ENCODE data around the gene PRH1. TPM values are rescaled to one million over a fixed set of nuclear protein-coding genes. Genes with fewer than 3 reads are reported as not detected.

The PRH1 gene
- total RNA-seq, 2 experiments from 2014 or later, result 8.1 to 12.0 TPM

DNA sequence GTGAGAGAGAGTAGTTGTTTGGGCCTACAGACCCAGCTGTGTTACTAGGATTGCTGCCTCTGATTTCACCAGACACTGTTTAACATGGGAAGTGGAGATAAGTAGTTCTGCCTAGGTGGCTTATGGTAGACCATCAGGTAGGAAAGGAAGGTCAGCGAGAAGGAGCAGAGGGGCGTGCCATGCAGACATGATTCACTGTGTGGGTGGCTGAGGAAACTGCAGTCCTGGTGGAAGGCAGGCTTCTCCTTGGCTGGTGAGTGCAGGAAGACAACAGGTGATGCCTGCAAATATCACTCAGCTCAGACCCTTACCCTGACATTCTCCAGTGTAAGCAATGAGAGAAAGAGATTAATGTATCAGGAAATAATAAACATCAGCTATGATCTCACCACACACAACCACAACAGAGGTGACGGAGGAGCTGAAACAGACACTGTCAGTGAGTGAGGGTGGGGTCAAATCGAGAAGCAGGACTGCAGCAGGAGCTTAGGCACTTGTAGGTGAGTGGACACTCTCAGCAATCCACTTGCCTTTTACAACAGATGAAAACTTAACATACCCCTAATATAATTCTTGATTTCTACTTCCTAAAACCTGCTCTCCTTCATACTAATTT, 32.7 kb downstream of the PRH1 start:
- H3K4me1 Mint-ChIP-seq (ENCODE audit: low read depth), result peaks cover 35% of the 10 kb centered on the region
- H3K4me3 Mint-ChIP-seq, result no peak overlapping the region
- CTCF ChIA-PET, result interaction anchor here (1.5 kb wide), 1 partner anchor 11 kb away, joined by 3 read pairs; no protein-coding TSS in a partner anchor
- no peak for DNase-seq
- TF ChIP-seq, protein P1, sequence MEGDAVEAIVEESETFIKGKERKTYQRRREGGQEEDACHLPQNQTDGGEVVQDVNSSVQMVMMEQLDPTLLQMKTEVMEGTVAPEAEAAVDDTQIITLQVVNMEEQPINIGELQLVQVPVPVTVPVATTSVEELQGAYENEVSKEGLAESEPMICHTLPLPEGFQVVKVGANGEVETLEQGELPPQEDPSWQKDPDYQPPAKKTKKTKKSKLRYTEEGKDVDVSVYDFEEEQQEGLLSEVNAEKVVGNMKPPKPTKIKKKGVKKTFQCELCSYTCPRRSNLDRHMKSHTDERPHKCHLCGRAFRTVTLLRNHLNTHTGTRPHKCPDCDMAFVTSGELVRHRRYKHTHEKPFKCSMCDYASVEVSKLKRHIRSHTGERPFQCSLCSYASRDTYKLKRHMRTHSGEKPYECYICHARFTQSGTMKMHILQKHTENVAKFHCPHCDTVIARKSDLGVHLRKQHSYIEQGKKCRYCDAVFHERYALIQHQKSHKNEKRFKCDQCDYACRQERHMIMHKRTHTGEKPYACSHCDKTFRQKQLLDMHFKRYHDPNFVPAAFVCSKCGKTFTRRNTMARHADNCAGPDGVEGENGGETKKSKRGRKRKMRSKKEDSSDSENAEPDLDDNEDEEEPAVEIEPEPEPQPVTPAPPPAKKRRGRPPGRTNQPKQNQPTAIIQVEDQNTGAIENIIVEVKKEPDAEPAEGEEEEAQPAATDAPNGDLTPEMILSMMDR (IDR thresholded peaks at IDR 0.05), result no peak
- no peak overlapping the region for H3K27ac Mint-ChIP-seq
- H3K9me3 Mint-ChIP-seq, result peaks cover 6% of the 10 kb centered on the region
- peak; percentile 27 for ATAC-seq
- no peaks in the 10 kb centered on the region for H3K27me3 Mint-ChIP-seq
- intact Hi-C loops (cut with micrococcal nuclease), result no loop called here
- POLR2A ChIA-PET, result interaction anchor here (1.3 kb wide), 1 partner anchor 8 kb away, joined by 3 read pairs; no protein-coding TSS in a partner anchor
- peaks cover 21% of the 10 kb centered on the region for H3K36me3 Mint-ChIP-seq (ENCODE audit: low read depth)

DNA sequence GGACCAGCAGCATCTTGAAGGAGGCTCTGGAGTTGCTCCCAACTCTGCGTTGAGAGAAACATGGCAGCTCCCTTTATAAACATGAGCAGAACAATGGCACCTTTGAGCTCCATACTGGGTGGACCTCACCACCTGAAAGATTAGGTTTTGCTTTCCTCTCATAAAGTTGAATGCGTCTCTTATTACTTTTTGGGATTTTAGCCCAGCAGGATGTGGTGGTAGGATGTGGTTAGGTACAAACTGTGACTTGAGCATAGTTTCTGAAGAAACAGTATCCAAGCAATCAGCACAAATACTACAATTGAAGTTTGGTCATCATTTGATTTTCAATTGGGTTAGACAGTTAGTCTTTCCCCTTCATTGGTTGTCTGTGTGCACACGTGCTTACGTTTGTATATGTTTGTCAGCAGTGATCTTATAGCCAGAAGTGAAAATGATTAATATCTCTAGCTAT, 34.6 kb downstream of the PRH1 start, which contains the start of gene PRR4:
Gene PRR4, minus strand, starts transcription at position 51 of the 454 bp plus-strand sequence. Its CDS starts 38 bp downstream, at position 13.
- intact Hi-C loops (cut with micrococcal nuclease), result no loop called here
- H3K4me1 Mint-ChIP-seq (ENCODE audit: low read depth), result peaks cover 35% of the 10 kb centered on the region
- ATAC-seq (peak; percentile 68), DNase-seq (peak; percentile 52)
- POLR2A ChIA-PET, result no interaction called here
- TF ChIP-seq, protein P1 (IDR thresholded peaks at IDR 0.05), result no peak
- H3K36me3 Mint-ChIP-seq (ENCODE audit: low read depth), result peaks cover 11% of the 10 kb centered on the region
- no peaks in the 10 kb centered on the region for H3K9me3 Mint-ChIP-seq
- CTCF ChIA-PET, result interaction anchor here (1.0 kb wide), 1 partner anchor 99 kb away, joined by 4 read pairs; no protein-coding TSS in a partner anchor
- H3K27ac Mint-ChIP-seq, result no peak within 1 kb of the TSS
- no peak within 1 kb of the TSS for H3K4me3 Mint-ChIP-seq
- no peaks in the 10 kb centered on the region for H3K27me3 Mint-ChIP-seq

DNA sequence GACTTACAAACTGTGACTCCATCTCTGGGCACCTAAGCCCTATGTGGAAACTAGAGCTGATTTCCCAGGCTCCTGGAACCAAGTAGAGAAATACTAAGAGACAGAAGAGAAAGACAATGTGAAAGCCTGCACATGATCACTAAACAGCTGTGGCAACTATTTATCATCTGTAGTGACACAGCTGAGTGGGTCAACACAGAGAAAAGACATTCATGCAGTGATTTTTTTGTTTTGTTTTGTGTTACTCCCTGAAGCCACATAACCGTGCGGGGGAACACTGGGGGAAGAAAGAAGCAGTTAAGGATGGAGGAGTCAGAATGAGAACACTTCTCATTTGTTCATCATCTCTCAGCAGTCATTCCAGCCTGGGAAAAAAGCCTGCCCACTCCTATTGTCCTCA, 36.3 kb downstream of the PRH1 start:
- peaks cover 13% of the 10 kb centered on the region for H3K36me3 Mint-ChIP-seq (ENCODE audit: low read depth)
- intact Hi-C loops (cut with micrococcal nuclease), result no loop called here
- DNase-seq, result no peak
- H3K9me3 Mint-ChIP-seq, result no peaks in the 10 kb centered on the region
- TF ChIP-seq, protein P1 (IDR thresholded peaks at IDR 0.05), result no peak
- H3K4me1 Mint-ChIP-seq (ENCODE audit: low read depth), result peaks cover 32% of the 10 kb centered on the region
- no peak overlapping the region for H3K4me3 Mint-ChIP-seq
- no peaks in the 10 kb centered on the region for H3K27me3 Mint-ChIP-seq
- H3K27ac Mint-ChIP-seq, result no peak overlapping the region
- ChIA-PET CTCF (no interaction called here), POLR2A (no interaction called here)
- no peak for ATAC-seq

DNA sequence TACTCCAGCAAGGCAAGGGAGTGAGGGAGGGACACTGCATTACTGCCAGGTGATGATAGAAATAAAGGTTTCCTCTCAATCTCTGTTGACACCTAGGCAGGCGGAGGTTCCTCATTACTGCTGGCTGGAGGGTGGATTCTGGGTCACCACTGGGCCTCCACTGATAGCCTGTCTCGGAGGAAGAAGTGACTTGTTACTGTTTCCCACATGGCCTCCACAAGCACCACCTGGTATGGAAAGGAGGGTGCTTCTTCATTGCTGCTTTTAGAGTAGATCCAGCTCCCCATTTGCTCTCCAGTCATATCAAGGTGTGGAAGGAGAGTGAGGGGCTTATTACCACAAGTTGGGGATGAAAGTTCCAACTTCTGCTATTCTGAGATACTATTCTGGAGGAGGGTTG, 41.2 kb downstream of the PRH1 start:
- no peak for ATAC-seq
- POLR2A ChIA-PET, result interaction anchor here (0.9 kb wide), 1 partner anchor 9 kb away, joined by 3 read pairs; no protein-coding TSS in a partner anchor
- H3K9me3 Mint-ChIP-seq, result no peaks in the 10 kb centered on the region
- H3K4me3 Mint-ChIP-seq, result no peak overlapping the region
- DNase-seq, result no peak
- H3K36me3 Mint-ChIP-seq (ENCODE audit: low read depth), result peaks cover 15% of the 10 kb centered on the region
- no peaks in the 10 kb centered on the region for H3K27me3 Mint-ChIP-seq
- CTCF ChIA-PET, result no interaction called here
- intact Hi-C loops (cut with micrococcal nuclease), result no loop called here
- no peaks in the 10 kb centered on the region for H3K4me1 Mint-ChIP-seq (ENCODE audit: low read depth)
- TF ChIP-seq, protein P1 (IDR thresholded peaks at IDR 0.05), result no peak
- H3K27ac Mint-ChIP-seq, result no peak overlapping the region

DNA sequence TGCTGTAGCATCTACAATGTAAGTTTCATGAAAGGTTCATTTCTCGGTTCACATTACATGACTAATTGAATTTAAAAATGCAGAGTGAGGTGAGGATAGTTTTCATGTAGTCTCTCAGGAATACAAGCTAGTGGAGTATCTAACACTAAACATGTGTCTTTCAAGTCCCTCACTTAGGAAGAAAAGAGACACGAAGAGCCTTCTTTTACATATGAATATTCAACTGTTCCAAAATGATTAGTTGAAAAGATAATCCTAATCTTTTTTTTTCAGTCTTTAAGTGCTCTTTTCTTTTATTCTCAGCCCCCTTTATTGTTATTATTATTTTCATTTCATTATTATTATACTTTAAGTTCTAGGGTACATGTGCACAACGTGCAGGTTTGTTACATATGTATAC, 45.6 kb downstream of the PRH1 start:
- Mint-ChIP-seq H3K27ac (no peak overlapping the region), H3K36me3 (ENCODE audit: low read depth) (peaks cover 3% of the 10 kb centered on the region), H3K4me1 (ENCODE audit: low read depth) (no peaks in the 10 kb centered on the region), H3K4me3 (no peak overlapping the region), H3K9me3 (no peaks in the 10 kb centered on the region), H3K27me3 (no peaks in the 10 kb centered on the region)
- CTCF ChIA-PET, result interaction anchor here (0.8 kb wide), 1 partner anchor 649 kb away, joined by 4 read pairs; no protein-coding TSS in a partner anchor
- POLR2A ChIA-PET, result no interaction called here
- DNase-seq, result no peak
- intact Hi-C loops (cut with micrococcal nuclease), result no loop called here
- ATAC-seq, result no peak
- TF ChIP-seq, protein P1 (IDR thresholded peaks at IDR 0.05), result no peak
